GM12878 (cell line): ENCODE data around the gene MYOM3. TPM values are rescaled to one million over a fixed set of nuclear protein-coding genes. Genes with fewer than 3 reads are reported as not detected.

ENCODE experiments used
- ATAC-seq: fragments of 200-7000 bp; cut with Tn5 transposase; 3 replicates; pipeline ENCODE4 v1.9.1; 2020; ENCODE audit warnings: mild to moderate bottlenecking, moderate library complexity
- BruUV-seq: library from RNA; stranded (reverse); fragments of 400-500 nt; replicated peaks from 2 replicates; lab custom pipeline; 2021; lab: Mats Ljungman, UMichigan
- CTCF ChIA-PET: fragments of 300-600 bp; sonication (Branson Sonifier 250); formaldehyde crosslinking; extraction: SDS; loops from one replicate; lab custom pipeline; 2021; ENCODE audit warnings: inconsistent platforms; lab: Yijun Ruan, JAX
- POLR2A ChIA-PET: fragments of 350-600 bp; formaldehyde crosslinking; extraction: SDS; loops from one replicate; lab custom pipeline; 2021; ENCODE audit warnings: inconsistent platforms; lab: Charles Lee
- RAD21 ChIA-PET: fragments of 300-600 bp; sonication (Branson Sonifier 250); formaldehyde crosslinking; loops from one replicate; lab custom pipeline; 2023; ENCODE audit warnings: antibody characterized with exemption; ENCODE audit not compliant: unreplicated experiment; lab: Charles Lee
- SMC1A ChIA-PET: fragments of 300-600 bp; sonication (Branson Sonifier 250); formaldehyde crosslinking; loops from one replicate; lab custom pipeline; 2023; ENCODE audit not compliant: unreplicated experiment, uncharacterized antibody; lab: Charles Lee
- DNase-seq: peaks from one replicate; pipeline ENCODE4 v3.0.0-alpha.2; 2011; ENCODE audit warnings: low read depth, low spot score
- FAIRE-seq: peaks from 3 replicates; lab custom pipeline; 2011; peaks lifted over from hg19 to GRCh38; lab: Jason Lieb, UNC
- H2AFZ ChIP-seq: 2 replicates; pipeline ENCODE4 v1.6.0; 2011; ENCODE audit warnings: low read depth, low read length, control low read depth; ENCODE audit not compliant: control insufficient read depth
- H3K27ac ChIP-seq: 2 replicates; pipeline ENCODE4 v1.5.1; 2011; ENCODE audit warnings: control low read depth; ENCODE audit not compliant: control insufficient read depth, insufficient read depth
- H3K27me3 ChIP-seq, 2 experiments: replicated peaks in 1 of 2; 2 replicates each; pipeline versions ENCODE4 v1.6.0 to v1.6.1; 2011; ENCODE audit warnings: low read length in 1 of 2; ENCODE audit not compliant: control insufficient read depth in 2 of 2, insufficient read depth in 2 of 2
- H3K36me3 ChIP-seq, 2 experiments: 2 replicates each; pipeline ENCODE4 v1.5.1; 2011; ENCODE audit warnings: low read length in 1 of 2; ENCODE audit not compliant: control insufficient read depth in 2 of 2, insufficient read depth in 2 of 2
- H3K4me1 ChIP-seq: 2 replicates; pipeline ENCODE4 v1.6.1; 2011; ENCODE audit warnings: mild to moderate bottlenecking, low read length, moderate library complexity, mixed read lengths; ENCODE audit not compliant: control insufficient read depth, insufficient read depth
- H3K4me2 ChIP-seq: 2 replicates; pipeline ENCODE4 v1.6.0; 2011; ENCODE audit warnings: control low read depth; ENCODE audit not compliant: control insufficient read depth, insufficient read depth
- H3K4me3 ChIP-seq: fragments of 200-600 bp; sonication (generic); 2 replicates; pipeline ENCODE4 v1.5.1; 2016
- H3K79me2 ChIP-seq: 2 replicates; pipeline ENCODE4 v1.6.0; 2011; ENCODE audit warnings: low read length; ENCODE audit not compliant: control insufficient read depth, insufficient read depth
- H3K9ac ChIP-seq: 2 replicates; pipeline ENCODE4 v1.8.0; 2011; ENCODE audit warnings: low read length, control low read depth, mixed read lengths; ENCODE audit not compliant: control insufficient read depth, insufficient read depth
- H3K9me3 ChIP-seq: replicated peaks from 3 replicates; pipeline ENCODE4 v1.5.1; 2011; ENCODE audit warnings: mild to moderate bottlenecking, low read length; ENCODE audit not compliant: control insufficient read depth, insufficient read depth
- H4K20me1 ChIP-seq: 2 replicates; pipeline ENCODE4 v1.6.0; 2011; ENCODE audit not compliant: control insufficient read depth, insufficient read depth
- CEBPZ ChIP-seq: fragments of 150-350 bp; IDR thresholded peaks from 2 replicates; pipeline ENCODE4 v1.6.1; 2016; ENCODE audit warnings: low read depth, low read length
- FOXK2 ChIP-seq: fragments of 450-650 bp; IDR thresholded peaks from 2 replicates; pipeline ENCODE4 v1.6.1; 2017; ENCODE audit warnings: mild to moderate bottlenecking, moderate library complexity
- KDM1A ChIP-seq: fragments of 200-600 bp; sonication (generic); IDR thresholded peaks from 2 replicates; pipeline ENCODE4 v1.6.1; 2016; ENCODE audit warnings: borderline replicate concordance
- MLLT1 ChIP-seq: fragments of 450-650 bp; IDR thresholded peaks from 2 replicates; pipeline ENCODE4 v1.6.1; 2016; ENCODE audit warnings: mild to moderate bottlenecking
- MTA3 ChIP-seq: IDR thresholded peaks from 2 replicates; pipeline ENCODE4 v1.6.1; 2012; ENCODE audit warnings: low read length, inconsistent platforms, borderline replicate concordance
- RELB ChIP-seq: fragments of 450-650 bp; IDR thresholded peaks from 2 replicates; pipeline ENCODE4 v1.6.1; 2017; ENCODE audit warnings: low read depth, mild to moderate bottlenecking, moderate library complexity
- SMAD1 ChIP-seq: fragments of 450-650 bp; IDR thresholded peaks from 2 replicates; pipeline ENCODE4 v1.6.1; 2018; ENCODE audit warnings: mild to moderate bottlenecking, low read depth; ENCODE audit not compliant: partially characterized antibody
- SMC3 ChIP-seq: IDR thresholded peaks from 2 replicates; pipeline ENCODE4 v1.6.1; 2011; ENCODE audit warnings: low read length, improper control_type of control experiment, borderline replicate concordance
- WGBS: methylation state at CpG from one replicate; pipeline ENCODE4 v1.1.6; 2016; ENCODE audit warnings: low lambda C conversion rate; ENCODE audit not compliant: insufficient replicate concordance, insufficient coverage; ENCODE audit errors: missing lambda C conversion rate; 5-methylcytosine and 5-hydroxymethylcytosine counted together
- in situ Hi-C: fragments of 300-500 bp; cut with MboI; formaldehyde crosslinking; loops from 9 replicates; pipeline ENCODE4 v1.14.3; 2018; ENCODE audit warnings: mixed read lengths
- intact Hi-C: fragments of 100-400 bp; cut with micrococcal nuclease; formaldehyde crosslinking; loops from one replicate; pipeline ENCODE4 v1.14.2; 2022; ENCODE audit not compliant: unreplicated experiment
- polyA plus RNA-seq, 11 experiments: library from polyadenylated mRNA; depleted of rRNA in 4 of 11; unstranded in 6 of 11; stranded (reverse) in 5 of 11; fragments of >200 nt; fragmentation: Nextera tagmentation in 4 of 11; fragmentation: Illumina TruSeq in 1 of 11; extraction: Ambion mirVana in 4 of 11; extraction: Trizol in 1 of 11; gene quantifications; 1 replicate in 1 of 11; 2 replicates in 10 of 11; pipeline versions ENCODE4 v1.2.1 to v1.2.3, GENCODE V29; 2011 to 2016; ENCODE audit warnings: inconsistent platforms in 2 of 11, missing spikeins in 2 of 11, low read depth in 1 of 11
- total RNA-seq, 4 experiments: library from RNA; depleted of rRNA in 3 of 4; stranded (reverse); fragments of >200 nt in 3 of 4; fragmentation: Illumina TruSeq in 1 of 4; extraction: Trizol in 1 of 4; gene quantifications; 2 replicates each; pipeline versions ENCODE4 v1.2.1 to v1.2.3, GENCODE V29; 2013 to 2021

Gene MYOM3
- total and polyA plus RNA-seq, 10 of the 15 experiments (the other 5 are each of a cell fraction or from before 2014, with no cell fraction given): 0.06 TPM; not detected in 9

DNA sequence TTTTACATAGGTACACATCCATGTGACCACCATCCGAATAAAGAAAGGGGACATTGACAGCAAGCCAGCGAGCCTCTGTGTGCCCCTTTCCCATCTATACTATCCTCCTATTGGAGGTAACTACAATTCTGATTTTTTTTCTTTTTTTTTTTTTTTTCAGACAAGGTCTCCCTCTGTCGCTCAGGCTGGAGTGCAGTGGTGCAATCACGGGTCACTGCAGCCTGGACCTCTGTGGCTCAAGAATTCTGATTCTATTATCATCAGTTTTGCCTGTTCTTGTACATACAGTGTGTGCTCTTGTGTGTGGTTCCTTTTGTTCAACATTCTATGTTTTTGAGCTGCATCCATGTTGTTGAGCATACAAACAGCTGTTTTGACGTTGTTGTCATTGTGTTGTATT lies 75.8 kb downstream of the MYOM3 start:
- Histone ChIP-seq H3K4me3 (no peak overlapping the region), H2AFZ (no peak overlapping the region), H3K9ac (no peak overlapping the region), H4K20me1 (no peaks in the 10 kb centered on the region), H3K9me3 (no peaks in the 10 kb centered on the region), H3K36me3 (no peaks in the 10 kb centered on the region), H3K27me3 (no peaks in the 10 kb centered on the region), H3K4me1 (no peaks in the 10 kb centered on the region), H3K27ac (no peak overlapping the region), H3K4me2 (no peak overlapping the region), H3K79me2 (no peaks in the 10 kb centered on the region)
- DNase-seq (no peak), ATAC-seq (no peak), FAIRE-seq (no peak)
- TF ChIP-seq MTA3 (no peak), SMC3 (no peak), KDM1A (no peak), MLLT1 (no peak), FOXK2 (no peak), SMAD1 (no peak), RELB (no peak), CEBPZ (no peak)
- ChIA-PET RAD21 (interaction anchor here (1.0 to 1.4 kb wide), 2 partner anchors 32 to 79 kb away, joined by 3 to 5 read pairs; no protein-coding TSS in a partner anchor), CTCF (interaction anchor here (1.6 kb wide), 1 partner anchor 9 kb away, joined by 5 read pairs; no protein-coding TSS in a partner anchor), POLR2A (no interaction called here), SMC1A (interaction anchor here (1.0 to 1.1 kb wide), 2 partner anchors 8 to 11 kb away, joined by 3 read pairs; no protein-coding TSS in a partner anchor)
- intact Hi-C loops (no loop called here), in situ Hi-C loops (no loop called here)
- BruUV-seq: no TSS peak
- WGBS: 58% methylated on average over 5 of the region's 5 CpGs
